ENCODE results near the gene COL6A6.
A peak's percentile ranks its signal among the peaks of the same experiment; 100 is the strongest.

COL6A6 gene

DNA sequence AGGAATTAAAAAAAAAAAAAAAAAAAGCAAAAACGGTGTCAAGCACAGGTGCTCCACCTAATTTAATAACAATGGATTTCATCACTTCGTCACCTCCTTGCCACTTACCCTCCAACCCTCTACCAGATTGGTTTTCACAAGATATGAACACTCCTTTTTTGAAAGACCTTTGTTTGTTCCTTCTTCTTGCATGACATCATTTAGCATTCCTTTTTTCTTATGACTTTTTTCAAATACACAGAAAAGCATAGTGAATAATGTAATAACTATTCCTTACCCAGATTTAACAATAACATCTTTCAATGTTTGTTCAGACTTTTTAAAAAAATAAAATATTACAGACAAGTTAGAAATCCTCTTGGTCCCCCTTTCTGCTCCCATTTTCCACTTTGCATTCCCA, 16.3 kb downstream of the COL6A6 start:
- peaks cover 12% of the 10 kb centered on the region for H3K4me1 ChIP-seq (ENCODE audit: control insufficient read depth, low read length)
- no peaks in the 10 kb centered on the region for H4K20me1 ChIP-seq (ENCODE audit: control insufficient read depth, insufficient read depth, low read depth, low read length)
- no peak overlapping the region for H3K4me2 ChIP-seq (ENCODE audit: low read length)
- H3K27me3 ChIP-seq (ENCODE audit: control insufficient read depth, low read length), result no peaks in the 10 kb centered on the region
- H3K4me3 ChIP-seq (ENCODE audit: low read length), result no peak overlapping the region
- no peaks in the 10 kb centered on the region for H3K9me2 ChIP-seq (replicated peaks; ENCODE audit: control insufficient read depth, low read length)
- no peaks in the 10 kb centered on the region for H3K79me2 ChIP-seq (ENCODE audit: control insufficient read depth, low read length)
- no peak overlapping the region for H3K27ac ChIP-seq (ENCODE audit: low read depth, low read length)
- no peaks in the 10 kb centered on the region for H3F3A ChIP-seq (ENCODE audit: control insufficient read depth, insufficient read depth)
- H3K9me3 ChIP-seq (ENCODE audit: control insufficient read depth, insufficient read depth, low read length), result no peaks in the 10 kb centered on the region
- TF ChIP-seq EZH2phosphoT487 (IDR thresholded peaks at IDR 0.05; ENCODE audit: borderline replicate concordance, low read length), result no peak
- TF ChIP-seq, protein P1, sequence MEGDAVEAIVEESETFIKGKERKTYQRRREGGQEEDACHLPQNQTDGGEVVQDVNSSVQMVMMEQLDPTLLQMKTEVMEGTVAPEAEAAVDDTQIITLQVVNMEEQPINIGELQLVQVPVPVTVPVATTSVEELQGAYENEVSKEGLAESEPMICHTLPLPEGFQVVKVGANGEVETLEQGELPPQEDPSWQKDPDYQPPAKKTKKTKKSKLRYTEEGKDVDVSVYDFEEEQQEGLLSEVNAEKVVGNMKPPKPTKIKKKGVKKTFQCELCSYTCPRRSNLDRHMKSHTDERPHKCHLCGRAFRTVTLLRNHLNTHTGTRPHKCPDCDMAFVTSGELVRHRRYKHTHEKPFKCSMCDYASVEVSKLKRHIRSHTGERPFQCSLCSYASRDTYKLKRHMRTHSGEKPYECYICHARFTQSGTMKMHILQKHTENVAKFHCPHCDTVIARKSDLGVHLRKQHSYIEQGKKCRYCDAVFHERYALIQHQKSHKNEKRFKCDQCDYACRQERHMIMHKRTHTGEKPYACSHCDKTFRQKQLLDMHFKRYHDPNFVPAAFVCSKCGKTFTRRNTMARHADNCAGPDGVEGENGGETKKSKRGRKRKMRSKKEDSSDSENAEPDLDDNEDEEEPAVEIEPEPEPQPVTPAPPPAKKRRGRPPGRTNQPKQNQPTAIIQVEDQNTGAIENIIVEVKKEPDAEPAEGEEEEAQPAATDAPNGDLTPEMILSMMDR (IDR thresholded peaks at IDR 0.05; ENCODE audit: low read depth, low read length, poor library complexity, severe bottlenecking), result no peak
- no peaks in the 10 kb centered on the region for H3K36me3 ChIP-seq (ENCODE audit: control insufficient read depth, low read length)

DNA sequence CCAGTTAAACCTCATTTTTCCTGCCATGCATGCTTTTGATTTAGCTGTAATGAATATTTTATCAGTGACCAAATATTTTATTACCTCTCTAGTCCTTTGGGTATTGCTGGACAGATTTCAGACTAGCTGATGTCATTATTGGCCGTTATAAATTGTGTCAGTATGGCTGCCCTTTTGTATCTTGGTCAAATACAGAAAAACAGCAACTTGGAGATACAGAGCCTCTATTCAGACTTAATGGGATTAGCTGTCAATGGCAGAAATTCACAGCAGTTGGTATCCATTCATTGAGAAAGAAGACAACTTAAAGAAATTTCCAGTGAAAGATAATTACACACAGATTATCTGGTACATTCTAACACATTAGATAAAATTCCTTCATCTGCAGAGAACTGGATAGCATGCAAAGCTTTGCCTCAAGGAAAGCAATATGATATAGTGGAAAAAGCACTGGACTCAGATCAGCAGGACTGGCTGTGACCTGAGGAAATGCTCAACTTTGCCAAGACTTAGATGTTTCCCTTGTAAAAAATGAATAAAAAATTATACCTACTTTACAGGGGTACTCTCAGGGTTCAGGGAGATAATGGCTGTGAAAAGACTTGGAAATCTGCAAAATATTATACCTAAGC, 20.8 kb downstream of the COL6A6 start:
- TF ChIP-seq, protein P1 (IDR thresholded peaks at IDR 0.05; ENCODE audit: low read depth, low read length, poor library complexity, severe bottlenecking), result no peak
- no peak for TF ChIP-seq EZH2phosphoT487 (IDR thresholded peaks at IDR 0.05; ENCODE audit: borderline replicate concordance, low read length)
- no peaks in the 10 kb centered on the region for H3K9me2 ChIP-seq (replicated peaks; ENCODE audit: control insufficient read depth, low read length)
- no peaks in the 10 kb centered on the region for H3K27me3 ChIP-seq (ENCODE audit: control insufficient read depth, low read length)
- H3F3A ChIP-seq (ENCODE audit: control insufficient read depth, insufficient read depth), result no peaks in the 10 kb centered on the region
- H3K36me3 ChIP-seq (ENCODE audit: control insufficient read depth, low read length), result no peaks in the 10 kb centered on the region
- no peaks in the 10 kb centered on the region for H3K9me3 ChIP-seq (ENCODE audit: control insufficient read depth, insufficient read depth, low read length)
- H4K20me1 ChIP-seq (ENCODE audit: control insufficient read depth, insufficient read depth, low read depth, low read length), result no peaks in the 10 kb centered on the region
- H3K4me1 ChIP-seq (ENCODE audit: control insufficient read depth, low read length), result no peaks in the 10 kb centered on the region
- no peak overlapping the region for H3K4me2 ChIP-seq (ENCODE audit: low read length)
- no peak overlapping the region for H3K4me3 ChIP-seq (ENCODE audit: low read length)
- no peak overlapping the region for H3K27ac ChIP-seq (ENCODE audit: low read depth, low read length)
- no peaks in the 10 kb centered on the region for H3K79me2 ChIP-seq (ENCODE audit: control insufficient read depth, low read length)

DNA sequence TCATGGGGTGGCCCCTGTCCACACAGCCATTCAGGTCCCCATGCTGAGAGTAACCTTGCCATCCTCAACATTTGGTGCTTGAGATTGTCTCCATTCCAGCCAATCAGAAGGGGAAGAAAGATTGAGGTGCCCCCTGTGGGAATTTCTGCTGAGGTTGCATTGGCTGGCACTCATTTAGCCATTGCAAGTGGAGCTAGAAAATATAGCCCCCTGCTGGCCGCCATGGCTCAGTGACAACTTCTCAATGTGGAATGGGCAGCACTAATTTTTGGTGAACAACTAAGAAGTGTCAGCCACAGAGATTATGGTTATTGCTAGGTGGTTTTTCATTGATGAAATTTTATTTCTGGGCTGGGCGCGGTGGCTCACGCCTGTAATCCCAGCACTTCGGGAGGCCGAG, 22.0 kb downstream of the COL6A6 start:
- no peaks in the 10 kb centered on the region for H3K79me2 ChIP-seq (ENCODE audit: control insufficient read depth, low read length)
- TF ChIP-seq, protein P1 (IDR thresholded peaks at IDR 0.05; ENCODE audit: low read depth, low read length, poor library complexity, severe bottlenecking), result peak; percentile 69
- no peak for TF ChIP-seq EZH2phosphoT487 (IDR thresholded peaks at IDR 0.05; ENCODE audit: borderline replicate concordance, low read length)
- no peaks in the 10 kb centered on the region for H3K27me3 ChIP-seq (ENCODE audit: control insufficient read depth, low read length)
- no peak overlapping the region for H3K4me2 ChIP-seq (ENCODE audit: low read length)
- H3K27ac ChIP-seq (ENCODE audit: low read depth, low read length), result no peak overlapping the region
- H3F3A ChIP-seq (ENCODE audit: control insufficient read depth, insufficient read depth), result no peaks in the 10 kb centered on the region
- no peaks in the 10 kb centered on the region for H3K9me2 ChIP-seq (replicated peaks; ENCODE audit: control insufficient read depth, low read length)
- no peaks in the 10 kb centered on the region for H3K4me1 ChIP-seq (ENCODE audit: control insufficient read depth, low read length)
- H3K4me3 ChIP-seq (ENCODE audit: low read length), result no peak overlapping the region
- H3K9me3 ChIP-seq (ENCODE audit: control insufficient read depth, insufficient read depth, low read length), result no peaks in the 10 kb centered on the region
- no peaks in the 10 kb centered on the region for H3K36me3 ChIP-seq (ENCODE audit: control insufficient read depth, low read length)
- H4K20me1 ChIP-seq (ENCODE audit: control insufficient read depth, insufficient read depth, low read depth, low read length), result no peaks in the 10 kb centered on the region

Measured in DOHH2 (cell line).